ENCODE results near the gene CLEC17A.
"Not testable (repeated sequence)": the region's sequence is repeated elsewhere in the genome, so short reads cannot be mapped to it uniquely, and the experiment has no call there.

CLEC17A gene

DNA sequence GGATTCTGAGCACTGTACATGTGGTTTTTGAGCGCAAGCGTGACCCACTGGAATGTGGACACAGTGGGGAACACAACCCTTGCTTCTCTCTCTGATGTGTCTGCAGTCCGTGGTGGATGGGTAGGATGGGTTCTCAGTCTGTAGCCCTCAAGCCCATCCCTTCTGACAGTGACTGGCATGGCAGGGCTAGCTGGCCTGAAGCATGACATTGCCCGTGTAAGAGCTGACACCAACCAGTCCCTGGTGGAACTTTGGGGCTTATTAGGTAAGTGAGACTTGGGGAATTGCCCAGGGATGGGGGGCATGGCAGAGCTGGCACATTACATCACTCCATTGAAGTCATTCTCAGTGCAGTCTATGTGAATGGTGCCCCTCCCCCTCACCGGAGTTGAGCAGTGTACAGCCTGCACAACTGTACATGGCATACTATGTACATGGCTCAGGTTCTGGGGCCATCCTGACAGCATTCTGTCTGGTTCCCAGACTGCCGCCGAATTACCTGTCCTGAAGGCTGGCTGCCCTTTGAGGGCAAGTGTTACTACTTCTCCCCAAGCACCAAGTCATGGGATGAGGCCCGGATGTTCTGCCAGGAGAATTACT is 16.8 kb downstream of the CLEC17A start:
- Histone ChIP-seq H3K4me1 (ENCODE audit: insufficient read depth, insufficient read length) (no peaks in the 10 kb centered on the region), H3K36me3 (ENCODE audit: insufficient read depth, insufficient read length, low read length) (no peaks in the 10 kb centered on the region), H3K9ac (ENCODE audit: insufficient read length, low read depth) (no peak overlapping the region), H3K9me3 (ENCODE audit: insufficient read depth, low read length) (no peaks in the 10 kb centered on the region; the same call in 1 of the 2 replicates), H3K4me3 (ENCODE audit: insufficient read length, low read depth) (no peak overlapping the region), H3K27me3 (ENCODE audit: insufficient read depth, insufficient read length) (no peaks in the 10 kb centered on the region)
- DNase-seq (ENCODE audit: low read depth, low spot score) = no peak
- TF ChIP-seq ZNF274 (IDR thresholded peaks at IDR 0.05; ENCODE audit: low read depth, low read length) (no peak), YY1 (IDR thresholded peaks at IDR 0.05; ENCODE audit: insufficient read depth, insufficient read length) (no peak), SUZ12 (IDR thresholded peaks at IDR 0.05; ENCODE audit: extremely low read depth, insufficient read depth, insufficient read length) (no peak)

DNA sequence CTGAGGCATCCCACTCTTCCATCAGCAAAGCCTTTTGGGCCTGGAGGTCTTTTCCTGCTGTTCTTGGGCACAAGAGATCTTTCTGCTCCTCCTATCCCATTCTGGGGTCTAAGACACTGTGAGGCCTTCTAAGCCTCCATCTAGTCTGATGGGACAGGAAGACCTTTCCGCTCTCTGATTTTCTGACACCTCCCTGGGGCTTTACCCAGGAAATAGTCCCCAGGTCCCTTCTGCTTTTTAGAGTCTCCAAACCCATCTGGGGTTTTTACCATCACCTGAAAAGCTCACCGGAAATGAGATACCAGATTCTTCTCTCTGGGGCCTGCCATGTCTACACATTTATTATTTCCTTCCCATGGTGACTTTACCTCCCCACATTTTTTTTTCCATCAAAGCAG is 21.1 kb downstream of the CLEC17A start:
- TF ChIP-seq YY1 (IDR thresholded peaks at IDR 0.05; ENCODE audit: insufficient read depth, insufficient read length) = no peak
- TF ChIP-seq SUZ12 (IDR thresholded peaks at IDR 0.05; ENCODE audit: extremely low read depth, insufficient read depth, insufficient read length) = no peak
- no peak overlapping the region for H3K9ac ChIP-seq (ENCODE audit: insufficient read length, low read depth)
- DNase-seq (ENCODE audit: low read depth, low spot score) = no peak
- H3K4me1 ChIP-seq (ENCODE audit: insufficient read depth, insufficient read length) = no peaks in the 10 kb centered on the region
- H3K27me3 ChIP-seq (ENCODE audit: insufficient read depth, insufficient read length) = no peaks in the 10 kb centered on the region
- H3K36me3 ChIP-seq (ENCODE audit: insufficient read depth, insufficient read length, low read length) = no peaks in the 10 kb centered on the region
- H3K4me3 ChIP-seq (ENCODE audit: insufficient read length, low read depth) = no peak overlapping the region
- no peaks in the 10 kb centered on the region; the same call in 1 of the 2 replicates for H3K9me3 ChIP-seq (ENCODE audit: insufficient read depth, low read length)

DNA sequence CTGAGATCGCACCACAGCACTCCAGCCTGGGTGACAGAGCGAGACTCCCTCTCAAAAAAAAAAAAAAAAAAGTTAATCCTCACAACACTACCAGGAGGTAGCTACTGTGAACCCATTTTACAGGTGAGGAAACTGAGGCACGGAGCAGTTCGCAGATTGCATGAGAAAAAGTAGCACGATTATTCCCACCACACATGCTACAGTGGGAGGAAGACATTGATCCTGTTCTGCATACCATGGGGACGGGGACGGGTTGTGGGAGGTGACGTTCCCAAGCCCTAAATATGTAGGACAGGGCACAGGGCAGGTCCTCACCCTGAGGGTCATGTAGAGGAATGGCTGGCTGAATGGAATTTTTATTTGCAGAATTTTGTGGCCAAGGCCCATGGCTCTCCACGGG is 23.7 kb downstream of the CLEC17A start:
- no peak for TF ChIP-seq ZNF274 (IDR thresholded peaks at IDR 0.05; ENCODE audit: low read depth, low read length)
- TF ChIP-seq SUZ12 (IDR thresholded peaks at IDR 0.05; ENCODE audit: extremely low read depth, insufficient read depth, insufficient read length) = no peak
- TF ChIP-seq YY1 (IDR thresholded peaks at IDR 0.05; ENCODE audit: insufficient read depth, insufficient read length) = no peak
- no peak for DNase-seq (ENCODE audit: low read depth, low spot score)
- Histone ChIP-seq H3K4me3 (ENCODE audit: insufficient read length, low read depth) (no peak overlapping the region), H3K4me1 (ENCODE audit: insufficient read depth, insufficient read length) (no peaks in the 10 kb centered on the region), H3K9me3 (ENCODE audit: insufficient read depth, low read length) (no peaks in the 10 kb centered on the region; the same call in 1 of the 2 replicates), H3K36me3 (ENCODE audit: insufficient read depth, insufficient read length, low read length) (no peaks in the 10 kb centered on the region), H3K9ac (ENCODE audit: insufficient read length, low read depth) (no peak overlapping the region), H3K27me3 (ENCODE audit: insufficient read depth, insufficient read length) (no peaks in the 10 kb centered on the region)

DNA sequence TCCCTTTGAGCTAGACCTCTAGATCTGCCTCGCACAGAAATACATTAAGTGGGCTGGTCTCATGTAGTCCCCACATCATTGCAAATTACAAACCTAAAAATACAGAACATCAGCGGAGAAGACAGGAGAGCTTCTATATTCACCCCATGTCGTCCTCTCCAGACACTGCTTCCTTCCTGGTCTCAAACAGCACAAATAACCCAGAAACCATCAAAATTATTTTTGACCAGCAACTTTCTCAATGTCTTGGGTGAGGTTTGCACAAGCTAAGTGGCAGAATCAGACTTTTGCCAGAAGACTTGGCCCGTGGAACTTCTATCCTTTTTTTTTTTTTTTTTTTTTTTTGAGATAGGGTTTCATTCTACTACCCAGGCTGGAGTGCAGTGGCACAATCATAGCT is 28.2 kb downstream of the CLEC17A start:
- TF ChIP-seq YY1 (IDR thresholded peaks at IDR 0.05; ENCODE audit: insufficient read depth, insufficient read length) (no peak), ZNF274 (IDR thresholded peaks at IDR 0.05; ENCODE audit: low read depth, low read length) (no peak), SUZ12 (IDR thresholded peaks at IDR 0.05; ENCODE audit: extremely low read depth, insufficient read depth, insufficient read length) (no peak)
- no peak for DNase-seq (ENCODE audit: low read depth, low spot score)
- Histone ChIP-seq H3K4me3 (ENCODE audit: insufficient read length, low read depth) (no peak overlapping the region), H3K9me3 (ENCODE audit: insufficient read depth, low read length) (no peaks in the 10 kb centered on the region), H3K9ac (ENCODE audit: insufficient read length, low read depth) (no peak overlapping the region), H3K27me3 (ENCODE audit: insufficient read depth, insufficient read length) (no peaks in the 10 kb centered on the region), H3K4me1 (ENCODE audit: insufficient read depth, insufficient read length) (no peaks in the 10 kb centered on the region), H3K36me3 (ENCODE audit: insufficient read depth, insufficient read length, low read length) (no peaks in the 10 kb centered on the region)

DNA sequence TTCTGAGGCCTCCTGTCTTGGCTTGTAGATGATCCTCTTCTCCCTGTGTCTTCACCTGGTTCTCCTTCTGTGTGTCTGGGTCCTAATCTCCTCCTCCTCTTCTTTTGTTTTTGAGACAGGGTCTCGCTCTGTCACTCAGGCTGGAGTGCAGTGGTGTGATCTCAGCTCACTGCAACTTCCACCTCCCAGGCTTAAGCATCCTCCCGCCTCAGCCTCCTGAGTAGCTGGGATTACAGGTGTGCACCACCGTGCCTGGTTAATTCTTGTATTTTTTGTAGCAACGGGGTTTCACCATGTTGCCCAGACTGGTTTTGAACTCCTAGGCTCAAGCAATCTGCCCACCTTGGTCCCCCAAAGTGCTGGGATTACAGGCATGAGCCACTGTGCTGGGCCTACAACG is 29.4 kb downstream of the CLEC17A start:
- not testable (repeated sequence) for H3K27me3 ChIP-seq (ENCODE audit: insufficient read depth, insufficient read length); H3K9me3 ChIP-seq (ENCODE audit: insufficient read depth, low read length); H3K36me3 ChIP-seq (ENCODE audit: insufficient read depth, insufficient read length, low read length); H3K4me3 ChIP-seq (ENCODE audit: insufficient read length, low read depth); DNase-seq (ENCODE audit: low read depth, low spot score); H3K4me1 ChIP-seq (ENCODE audit: insufficient read depth, insufficient read length); H3K9ac ChIP-seq (ENCODE audit: insufficient read length, low read depth)

DNA sequence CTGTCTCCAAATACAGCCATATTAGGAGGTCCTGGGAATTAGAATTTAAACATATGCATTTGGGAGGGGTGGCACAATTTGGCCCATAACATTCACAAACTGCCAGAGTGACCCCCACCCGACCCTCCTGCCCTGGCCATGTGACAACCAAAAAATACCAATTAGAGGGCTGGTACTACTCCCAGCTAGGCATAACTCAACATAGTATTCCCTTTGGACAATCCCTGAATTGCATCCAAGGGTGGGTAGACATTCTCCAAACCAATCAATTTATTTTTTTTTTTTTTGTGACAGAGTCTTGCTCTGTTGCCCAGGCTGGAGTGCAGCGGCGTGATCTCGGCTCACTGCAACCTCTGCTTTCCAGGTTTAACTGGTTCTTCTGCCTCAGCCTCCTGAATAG is 29.8 kb downstream of the CLEC17A start:
- H3K9me3 ChIP-seq (ENCODE audit: insufficient read depth, low read length) = no peaks in the 10 kb centered on the region
- H3K9ac ChIP-seq (ENCODE audit: insufficient read length, low read depth) = no peak overlapping the region
- H3K36me3 ChIP-seq (ENCODE audit: insufficient read depth, insufficient read length, low read length) = no peaks in the 10 kb centered on the region
- no peak for TF ChIP-seq SUZ12 (IDR thresholded peaks at IDR 0.05; ENCODE audit: extremely low read depth, insufficient read depth, insufficient read length)
- H3K27me3 ChIP-seq (ENCODE audit: insufficient read depth, insufficient read length) = no peaks in the 10 kb centered on the region
- no peak overlapping the region for H3K4me3 ChIP-seq (ENCODE audit: insufficient read length, low read depth)
- DNase-seq (ENCODE audit: low read depth, low spot score) = no peak
- no peaks in the 10 kb centered on the region for H3K4me1 ChIP-seq (ENCODE audit: insufficient read depth, insufficient read length)

DNA sequence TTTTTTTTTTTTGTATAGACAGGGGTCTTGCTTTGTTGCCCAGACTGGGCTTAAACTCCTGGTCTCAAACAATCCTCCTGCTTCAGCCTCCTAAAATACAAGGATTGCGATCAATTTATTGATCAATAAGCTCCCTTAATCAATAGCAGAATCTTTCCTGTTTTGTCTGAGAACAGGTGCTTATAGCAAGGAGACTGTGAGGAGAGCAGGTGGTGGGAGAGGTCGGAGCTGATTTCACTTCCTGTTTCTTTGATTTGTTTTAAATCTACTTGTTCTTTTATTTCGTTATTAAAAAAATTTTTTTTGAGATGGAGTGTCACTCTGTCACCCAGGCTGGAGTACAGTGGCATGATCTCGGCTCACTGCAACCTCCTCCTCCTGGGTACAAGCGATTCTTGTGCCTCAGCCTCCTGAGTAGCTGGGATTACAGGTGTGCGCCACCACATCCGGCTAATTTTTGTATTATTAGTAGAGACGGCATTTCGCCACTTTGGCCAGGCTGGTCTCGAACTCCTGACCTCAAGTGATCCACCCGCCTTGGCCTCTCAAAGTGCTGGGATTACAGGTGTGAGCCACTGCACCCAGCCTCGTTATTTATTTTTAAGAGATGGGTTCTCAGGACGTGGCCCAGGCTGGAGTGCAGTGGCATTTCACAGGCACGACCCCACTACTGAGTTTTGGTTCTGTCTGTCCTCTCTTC is 30.7 kb downstream of the CLEC17A start:
- H3K27me3 ChIP-seq (ENCODE audit: insufficient read depth, insufficient read length); DNase-seq (ENCODE audit: low read depth, low spot score); H3K4me1 ChIP-seq (ENCODE audit: insufficient read depth, insufficient read length); H3K9ac ChIP-seq (ENCODE audit: insufficient read length, low read depth); H3K9me3 ChIP-seq (ENCODE audit: insufficient read depth, low read length); H3K36me3 ChIP-seq (ENCODE audit: insufficient read depth, insufficient read length, low read length); H3K4me3 ChIP-seq (ENCODE audit: insufficient read length, low read depth): not testable (repeated sequence)

DNA sequence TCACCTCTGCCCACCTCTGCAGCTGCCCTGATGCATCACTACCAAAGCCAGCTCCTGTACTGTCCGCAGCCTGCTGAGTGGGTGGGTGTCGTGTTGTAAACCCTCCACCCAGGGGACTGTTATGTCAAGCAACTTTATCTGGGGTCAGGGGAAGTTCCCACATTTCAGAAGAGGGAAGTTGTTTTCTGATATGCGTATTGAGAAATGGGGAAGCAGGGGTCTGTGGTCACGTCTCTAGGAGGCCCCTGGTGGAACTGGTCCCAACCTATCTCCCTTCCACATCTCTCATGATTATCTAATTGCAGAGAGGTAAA is 31.2 kb downstream of the CLEC17A start:
- Histone ChIP-seq H3K36me3 (ENCODE audit: insufficient read depth, insufficient read length, low read length) (no peaks in the 10 kb centered on the region), H3K27me3 (ENCODE audit: insufficient read depth, insufficient read length) (no peaks in the 10 kb centered on the region), H3K4me1 (ENCODE audit: insufficient read depth, insufficient read length) (no peaks in the 10 kb centered on the region), H3K9ac (ENCODE audit: insufficient read length, low read depth) (no peak overlapping the region), H3K4me3 (ENCODE audit: insufficient read length, low read depth) (no peak overlapping the region), H3K9me3 (ENCODE audit: insufficient read depth, low read length) (peaks cover 4% of the 10 kb centered on the region; the same call in 1 of the 2 replicates)
- no peak for DNase-seq (ENCODE audit: low read depth, low spot score)
- TF ChIP-seq ZNF274 (IDR thresholded peaks at IDR 0.05; ENCODE audit: low read depth, low read length) (no peak), YY1 (IDR thresholded peaks at IDR 0.05; ENCODE audit: insufficient read depth, insufficient read length) (no peak), SUZ12 (IDR thresholded peaks at IDR 0.05; ENCODE audit: extremely low read depth, insufficient read depth, insufficient read length) (no peak)
